Measurements from ENCODE around the gene GET3. TPM values are rescaled to one million over a fixed set of nuclear protein-coding genes. Genes with fewer than 3 reads are reported as not detected.
"Not testable (repeated sequence)": the region's sequence is repeated elsewhere in the genome, so short reads cannot be mapped to it uniquely, and the experiment has no call there.

GET3 gene
- total RNA-seq, 3 donors from 2014 or later, result 50.8 to 64.6 (median 62.6) TPM

DNA sequence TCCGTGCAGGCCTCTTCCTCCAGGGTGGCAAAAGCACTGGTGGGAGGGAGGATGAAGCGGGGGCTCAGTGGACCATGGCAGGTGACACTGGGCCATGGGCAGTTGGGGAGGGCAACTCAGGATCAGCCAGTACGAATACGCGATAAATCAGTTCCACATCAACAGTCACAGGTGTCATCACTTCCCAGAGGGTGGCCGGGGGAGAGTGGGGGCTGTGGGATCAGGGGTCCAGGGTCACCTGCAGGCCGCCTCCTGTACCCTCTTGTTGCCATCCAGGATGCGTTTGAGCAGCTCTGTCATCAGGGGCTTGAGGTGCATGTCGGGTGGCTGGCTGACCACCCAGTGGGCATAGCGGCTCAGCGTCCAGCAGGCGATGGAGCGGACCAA, 31.0 kb upstream of the GET3 start:
- intact Hi-C loops (cut with DNase I; ENCODE audit: low total_unique reads), result no loop called here
- no peak for DNase-seq (ENCODE audit: low spot score in 2 of 2)
- H3K9me3 ChIP-seq, result no peaks in the 10 kb centered on the region
- no peak overlapping the region for H3K4me3 ChIP-seq
- H3K27ac ChIP-seq, result no peak overlapping the region
- no peaks in the 10 kb centered on the region for H3K4me1 ChIP-seq
- TF ChIP-seq POLR2A (IDR thresholded peaks at IDR 0.05), result no peak
- TF ChIP-seq, protein P1, sequence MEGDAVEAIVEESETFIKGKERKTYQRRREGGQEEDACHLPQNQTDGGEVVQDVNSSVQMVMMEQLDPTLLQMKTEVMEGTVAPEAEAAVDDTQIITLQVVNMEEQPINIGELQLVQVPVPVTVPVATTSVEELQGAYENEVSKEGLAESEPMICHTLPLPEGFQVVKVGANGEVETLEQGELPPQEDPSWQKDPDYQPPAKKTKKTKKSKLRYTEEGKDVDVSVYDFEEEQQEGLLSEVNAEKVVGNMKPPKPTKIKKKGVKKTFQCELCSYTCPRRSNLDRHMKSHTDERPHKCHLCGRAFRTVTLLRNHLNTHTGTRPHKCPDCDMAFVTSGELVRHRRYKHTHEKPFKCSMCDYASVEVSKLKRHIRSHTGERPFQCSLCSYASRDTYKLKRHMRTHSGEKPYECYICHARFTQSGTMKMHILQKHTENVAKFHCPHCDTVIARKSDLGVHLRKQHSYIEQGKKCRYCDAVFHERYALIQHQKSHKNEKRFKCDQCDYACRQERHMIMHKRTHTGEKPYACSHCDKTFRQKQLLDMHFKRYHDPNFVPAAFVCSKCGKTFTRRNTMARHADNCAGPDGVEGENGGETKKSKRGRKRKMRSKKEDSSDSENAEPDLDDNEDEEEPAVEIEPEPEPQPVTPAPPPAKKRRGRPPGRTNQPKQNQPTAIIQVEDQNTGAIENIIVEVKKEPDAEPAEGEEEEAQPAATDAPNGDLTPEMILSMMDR (IDR thresholded peaks at IDR 0.05), result no peak
- no peak for TF ChIP-seq POLR2AphosphoS5 (IDR thresholded peaks at IDR 0.05)
- no peaks in the 10 kb centered on the region for H3K27me3 ChIP-seq
- H3K36me3 ChIP-seq, result peaks cover 28% of the 10 kb centered on the region

DNA sequence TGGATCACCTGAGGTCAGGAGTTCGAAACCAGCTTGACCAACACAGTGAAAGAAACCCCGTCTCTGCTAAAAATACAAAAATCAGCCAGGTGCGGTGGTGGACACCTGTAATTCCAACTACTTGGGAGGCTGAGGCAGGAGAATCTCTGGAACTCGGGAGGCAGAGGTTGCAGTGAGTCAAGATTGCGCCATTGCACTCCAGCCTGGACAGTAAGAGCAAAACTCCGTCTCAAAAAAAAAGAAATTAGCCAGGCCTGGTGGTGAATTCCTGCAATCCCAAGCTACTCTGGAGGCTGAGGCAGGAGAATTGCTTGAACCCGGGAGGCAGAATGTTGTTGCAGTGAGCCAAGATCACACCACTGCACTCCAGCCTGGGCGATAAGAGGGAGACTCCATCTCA, 28.7 kb upstream of the GET3 start:
- no peak for DNase-seq (ENCODE audit: low spot score in 2 of 2)
- no peaks in the 10 kb centered on the region for H3K9me3 ChIP-seq
- no peaks in the 10 kb centered on the region for H3K27me3 ChIP-seq
- TF ChIP-seq, protein P1 (IDR thresholded peaks at IDR 0.05), result no peak
- TF ChIP-seq POLR2A (IDR thresholded peaks at IDR 0.05) (no peak), POLR2AphosphoS5 (IDR thresholded peaks at IDR 0.05) (no peak)
- H3K4me1 ChIP-seq, result no peaks in the 10 kb centered on the region
- no peak overlapping the region for H3K27ac ChIP-seq
- no peak overlapping the region for H3K4me3 ChIP-seq
- H3K36me3 ChIP-seq, result peaks cover 18% of the 10 kb centered on the region
- intact Hi-C loops (cut with DNase I; ENCODE audit: low total_unique reads), result no loop called here

DNA sequence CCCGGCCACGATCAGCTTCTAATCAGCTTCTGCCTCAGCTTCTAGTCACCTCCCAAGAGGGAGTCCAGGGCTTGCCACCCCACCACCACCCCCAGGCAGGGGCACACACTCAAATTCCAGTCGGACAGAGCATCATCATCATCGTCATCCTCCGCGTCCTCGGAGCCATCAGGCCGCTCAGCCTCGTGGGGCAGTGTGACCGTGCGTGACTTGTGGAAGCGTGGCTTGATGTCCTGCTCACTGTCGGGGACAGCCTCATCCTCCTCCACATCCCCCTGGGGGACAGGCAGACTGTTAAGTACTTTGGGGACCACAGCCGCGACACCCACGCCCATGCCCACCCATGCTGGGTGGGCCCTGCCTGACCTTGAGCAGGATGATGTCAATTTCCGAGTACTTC, 26.1 kb upstream of the GET3 start:
- intact Hi-C loops (cut with DNase I; ENCODE audit: low total_unique reads), result no loop called here
- no peak for DNase-seq (ENCODE audit: low spot score in 2 of 2)
- Histone ChIP-seq H3K27me3 (no peaks in the 10 kb centered on the region), H3K36me3 (peaks cover 20% of the 10 kb centered on the region), H3K4me1 (no peaks in the 10 kb centered on the region), H3K27ac (no peak overlapping the region), H3K9me3 (no peaks in the 10 kb centered on the region), H3K4me3 (no peak overlapping the region)
- TF ChIP-seq POLR2AphosphoS5 (IDR thresholded peaks at IDR 0.05) (no peak), POLR2A (IDR thresholded peaks at IDR 0.05) (no peak)
- TF ChIP-seq, protein P1 (IDR thresholded peaks at IDR 0.05), result no peak

DNA sequence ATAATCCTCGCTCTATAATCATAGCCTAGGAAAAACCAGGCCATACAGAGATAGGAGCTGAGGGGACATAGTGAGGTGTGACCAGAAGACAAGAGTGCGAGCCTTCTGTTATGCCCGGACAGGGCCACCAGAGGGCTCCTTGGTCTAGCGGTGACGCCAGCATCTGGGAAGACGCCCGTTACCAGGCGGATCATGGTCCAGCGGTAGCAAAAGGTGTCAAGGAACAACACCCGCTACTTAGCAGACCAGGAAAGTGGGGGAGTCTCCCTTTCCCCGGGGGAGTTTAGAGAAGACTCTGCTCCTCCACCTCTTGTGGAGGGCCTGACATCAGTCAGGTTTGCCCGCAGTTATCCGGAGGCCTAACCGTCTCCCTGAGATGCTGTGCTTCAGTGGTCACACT, 25.2 kb upstream of the GET3 start:
- H3K4me3 ChIP-seq; H3K9me3 ChIP-seq; H3K27me3 ChIP-seq; H3K27ac ChIP-seq; DNase-seq (ENCODE audit: low spot score in 2 of 2); H3K4me1 ChIP-seq; intact Hi-C loops (cut with DNase I; ENCODE audit: low total_unique reads): not testable (repeated sequence)
- TF ChIP-seq, protein P1 (IDR thresholded peaks at IDR 0.05), result peak in 1 of 3 donors; percentile 26
- peaks cover 14% of the 10 kb centered on the region for H3K36me3 ChIP-seq

DNA sequence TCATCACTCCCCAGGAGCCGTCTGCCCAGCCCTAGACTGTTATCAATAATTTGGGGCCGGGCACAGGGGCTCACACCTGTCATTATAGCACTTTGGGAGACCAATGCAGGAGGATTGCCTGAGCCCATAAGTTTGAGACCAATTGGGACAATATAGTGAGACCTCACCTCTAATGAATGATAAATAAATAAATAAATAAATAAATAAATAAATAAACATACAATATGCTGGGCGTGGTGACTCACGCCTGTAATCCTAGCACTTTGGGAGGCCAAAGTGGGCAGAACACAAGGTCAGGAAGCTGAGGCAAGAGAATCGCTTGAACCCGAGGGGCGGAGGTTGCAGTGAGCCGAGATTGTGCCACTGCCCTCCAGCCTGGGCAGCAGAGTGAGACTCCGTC, 24.0 kb upstream of the GET3 start:
- H3K9me3 ChIP-seq; H3K27me3 ChIP-seq; H3K4me1 ChIP-seq; H3K27ac ChIP-seq; DNase-seq (ENCODE audit: low spot score in 2 of 2); intact Hi-C loops (cut with DNase I; ENCODE audit: low total_unique reads); H3K4me3 ChIP-seq: not testable (repeated sequence)
- H3K36me3 ChIP-seq, result peaks cover 14% of the 10 kb centered on the region

DNA sequence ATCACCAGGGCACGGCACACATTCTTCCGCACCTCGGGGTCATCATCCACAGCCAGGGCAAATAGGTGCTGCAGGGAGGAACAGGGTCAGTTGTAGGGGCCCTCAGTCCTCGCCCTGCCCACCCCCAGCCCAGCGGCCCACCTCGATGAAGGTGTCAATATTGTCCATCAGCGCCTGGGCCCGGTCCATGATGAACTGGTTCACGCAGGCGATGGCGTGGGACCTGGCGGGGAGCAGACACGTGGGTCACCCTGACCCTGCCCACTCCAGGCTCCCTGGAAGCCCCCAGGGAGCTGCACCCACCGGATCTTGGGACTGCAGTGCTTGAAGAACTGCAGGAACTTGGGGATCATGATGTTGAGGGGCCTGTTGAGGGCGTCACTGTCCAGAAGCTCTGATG, 22.2 kb upstream of the GET3 start:
- no peaks in the 10 kb centered on the region for H3K9me3 ChIP-seq
- no peak overlapping the region for H3K27ac ChIP-seq
- no peak overlapping the region for H3K4me3 ChIP-seq
- DNase-seq (ENCODE audit: low spot score in 2 of 2), result no peak
- H3K4me1 ChIP-seq, result no peaks in the 10 kb centered on the region
- no peaks in the 10 kb centered on the region for H3K27me3 ChIP-seq
- H3K36me3 ChIP-seq, result peaks cover 14% of the 10 kb centered on the region
- intact Hi-C loops (cut with DNase I; ENCODE audit: low total_unique reads), result no loop called here
- TF ChIP-seq, protein P1 (IDR thresholded peaks at IDR 0.05), result no peak
- TF ChIP-seq POLR2AphosphoS5 (IDR thresholded peaks at IDR 0.05), result no peak
- TF ChIP-seq POLR2A (IDR thresholded peaks at IDR 0.05), result no peak
